ENCODE results near the gene CD37. TPM values are rescaled to one million over a fixed set of nuclear protein-coding genes. Genes with fewer than 3 reads are reported as not detected.

CD37 gene
- total and polyA plus RNA-seq, 2 of the 4 experiments (the other 2 are of a cell fraction), result not detected

GRCh38 chr19:49362929-49363267 is 27.7 kb downstream of the CD37 start:
- Histone ChIP-seq H4K20me1 (ENCODE audit: insufficient read depth, low read length) (no peaks in the 10 kb centered on the region), H2BK5ac (ENCODE audit: low read depth, low read length, poor library complexity, severe bottlenecking) (no peak overlapping the region), H3K27me3 (ENCODE audit: control insufficient read depth, insufficient read depth, low read length) (no peaks in the 10 kb centered on the region), H2AFZ (replicated peaks; ENCODE audit: low read length, poor library complexity) (peak overlapping the region; percentile 94), H3K9me1 (ENCODE audit: insufficient read depth, low read length) (peaks cover 8% of the 10 kb centered on the region; the same call in 1 of the 2 replicates), H3K9me3 (ENCODE audit: control insufficient read depth, insufficient read depth, low read length) (no peaks in the 10 kb centered on the region), H3K36me3 (ENCODE audit: control insufficient read depth, insufficient read depth, low read length) (peaks cover 12% of the 10 kb centered on the region), H4K91ac (ENCODE audit: insufficient read depth, low read depth, low read length) (peak overlapping the region; percentile 59), H3K4me1 (ENCODE audit: control insufficient read depth, insufficient read depth, low read length) (peaks cover 2% of the 10 kb centered on the region; the same call in 1 of the 2 replicates), H4K5ac (ENCODE audit: low read depth, low read length) (peak overlapping the region; percentile 14; the same call in 1 of the 2 replicates), H4K8ac (ENCODE audit: low read depth in 2 of 2, low read length in 2 of 2) (peak overlapping the region; percentile 46 to 100; a peak in 2 of 4 replicates), H3K4ac (ENCODE audit: low read depth, low read length) (peak overlapping the region; percentile 65), H3K79me1 (ENCODE audit: low read depth in 1 of 2, low read length in 2 of 2) (peaks cover 9 to 47% of the 10 kb centered on the region in 2 experiments), H3K14ac (replicated peaks; ENCODE audit: low read depth, low read length) (peak overlapping the region; percentile 31; the same call in 1 of the 2 replicates), H3K23ac (ENCODE audit: low read depth, low read length) (peak overlapping the region; percentile 39; the same call in 1 of the 2 replicates), H3K18ac (ENCODE audit: low read depth, low read length) (no peak overlapping the region), H2BK15ac (ENCODE audit: low read depth, low read length) (no peak overlapping the region), H3K4me2 (ENCODE audit: low read depth, low read length) (peak overlapping the region; percentile 78), H2AK5ac (ENCODE audit: low read depth, low read length) (peak overlapping the region; percentile 42; the same call in 1 of the 2 replicates), H2BK120ac (ENCODE audit: low read depth, low read length) (no peak overlapping the region), H3K4me3 (ENCODE audit: insufficient read depth, low read depth, low read length) (peak overlapping the region; percentile 82), H3K27ac (ENCODE audit: insufficient read depth, low read length) (peak overlapping the region; percentile 39), H2AK9ac (replicated peaks; ENCODE audit: low read depth, low read length, poor library complexity) (peak overlapping the region; percentile 69), H3K56ac (ENCODE audit: extremely low read depth, insufficient read depth, low read length) (peak overlapping the region; percentile 26; the same call in 1 of the 2 replicates), H2BK20ac (ENCODE audit: low read depth, low read length) (no peak overlapping the region), H3K9ac (ENCODE audit: low read depth, low read length) (peak overlapping the region; percentile 31; the same call in 1 of the 2 replicates)
- ATAC-seq (ENCODE audit: low read depth) (peak; percentile 1), DNase-seq (peak; percentile 45)
- in situ Hi-C loops (cut with MboI; ENCODE audit: low sequenced_read_pairs) (no loop called here), dilution Hi-C loops (cut with HindIII; ENCODE audit: low sequenced_read_pairs, unreplicated experiment) (no loop called here), intact Hi-C loops (cut with micrococcal nuclease) (loop anchor here (1.0 kb wide), 1 partner anchor 80 kb away; no protein-coding TSS in a partner anchor)
- WGBS, 2 experiments (ENCODE audit: extremely low coverage in 2 of 2, insufficient read length in 1 of 2), result 0% methylated on average over 4 of the region's 14 CpGs; no CpG with 5 or more reads in 1 of the 2 experiments
- ChIA-PET CTCF (no interaction called here), POLR2A (ENCODE audit: unreplicated experiment) (interaction anchor here (1.0 kb wide), 1 partner anchor 11 kb away, joined by 3 read pairs; no protein-coding TSS in a partner anchor)
- TF ChIP-seq SMC3 (IDR thresholded peaks at IDR 0.05; ENCODE audit: low read depth, low read length) (no peak), USF2 (IDR thresholded peaks at IDR 0.05; ENCODE audit: low read depth, low read length) (no peak), RCOR1 (IDR thresholded peaks at IDR 0.05; ENCODE audit: insufficient replicate concordance, low read length) (no peak), ELK1 (IDR thresholded peaks at IDR 0.05; ENCODE audit: borderline replicate concordance, low read depth, low read length) (no peak), MAFK (IDR thresholded peaks at IDR 0.05; ENCODE audit: low read depth, low read length) (no peak), RFX5 (IDR thresholded peaks at IDR 0.05; ENCODE audit: low read depth, low read length) (no peak)
- BruUV-seq (replicated peaks), result no TSS peak
